Activated naive CD8-positive, alpha-beta T cell (primary cell): ENCODE results near the gene ISYNA1.

Experiments used
- H3K27ac Mint-ChIP-seq: one replicate; pipeline ENCODE4 v1.8.0; 2021; ENCODE audit warnings: mixed read lengths
- H3K27me3 Mint-ChIP-seq: one replicate; pipeline ENCODE4 v1.8.0; 2021; ENCODE audit warnings: mixed read lengths
- H3K36me3 Mint-ChIP-seq: one replicate; pipeline ENCODE4 v1.8.0; 2021; ENCODE audit warnings: mixed read lengths
- H3K4me1 Mint-ChIP-seq: one replicate; pipeline ENCODE4 v1.8.0; 2021; ENCODE audit warnings: low read depth, mixed read lengths
- H3K4me3 Mint-ChIP-seq: one replicate; pipeline ENCODE4 v1.8.0; 2021; ENCODE audit warnings: mild to moderate bottlenecking, mixed read lengths
- H3K9me3 Mint-ChIP-seq: one replicate; pipeline ENCODE4 v1.8.0; 2021; ENCODE audit warnings: low read depth, mixed read lengths

ISYNA1 gene

GRCh38 chr19:18392417-18392816 lies 45.5 kb downstream of the ISYNA1 start:
- H3K27me3 Mint-ChIP-seq = peaks cover 14% of the 10 kb centered on the region
- no peaks in the 10 kb centered on the region for H3K36me3 Mint-ChIP-seq
- H3K27ac Mint-ChIP-seq = no peak overlapping the region
- H3K4me1 Mint-ChIP-seq = peaks cover 4% of the 10 kb centered on the region
- no peak overlapping the region for H3K4me3 Mint-ChIP-seq
- H3K9me3 Mint-ChIP-seq = no peaks in the 10 kb centered on the region

GRCh38 chr19:18391509-18392075 lies 46.3 kb downstream of the ISYNA1 start:
- H3K27ac Mint-ChIP-seq = no peak overlapping the region
- H3K4me3 Mint-ChIP-seq = no peak overlapping the region
- no peaks in the 10 kb centered on the region for H3K36me3 Mint-ChIP-seq
- peaks cover 19% of the 10 kb centered on the region for H3K27me3 Mint-ChIP-seq
- H3K4me1 Mint-ChIP-seq = peaks cover 4% of the 10 kb centered on the region
- no peaks in the 10 kb centered on the region for H3K9me3 Mint-ChIP-seq

GRCh38 chr19:18390065-18390907 lies 47.6 kb downstream of the ISYNA1 start:
- Mint-ChIP-seq H3K27ac (no peak overlapping the region), H3K4me1 (peaks cover 4% of the 10 kb centered on the region), H3K36me3 (no peaks in the 10 kb centered on the region), H3K27me3 (peaks cover 23% of the 10 kb centered on the region), H3K9me3 (no peaks in the 10 kb centered on the region), H3K4me3 (no peak overlapping the region)

- Mint-ChIP-seq H3K27ac (no peak overlapping the region), H3K36me3 (no peaks in the 10 kb centered on the region), H3K27me3 (peaks cover 23% of the 10 kb centered on the region), H3K4me3 (peak overlapping the region; percentile 40), H3K9me3 (no peaks in the 10 kb centered on the region), H3K4me1 (peaks cover 4% of the 10 kb centered on the region)
These were observed 48.2 kb downstream of the ISYNA1 start for GRCh38 chr19:18389726-18390064.

GRCh38 chr19:18388960-18389725 lies 48.8 kb downstream of the ISYNA1 start:
- H3K9me3 Mint-ChIP-seq = no peaks in the 10 kb centered on the region
- H3K27ac Mint-ChIP-seq = no peak overlapping the region
- peak overlapping the region; percentile 40 for H3K4me3 Mint-ChIP-seq
- peaks cover 4% of the 10 kb centered on the region for H3K4me1 Mint-ChIP-seq
- peaks cover 26% of the 10 kb centered on the region for H3K27me3 Mint-ChIP-seq
- no peaks in the 10 kb centered on the region for H3K36me3 Mint-ChIP-seq

GRCh38 chr19:18388100-18388959 lies 49.6 kb downstream of the ISYNA1 start:
- no peaks in the 10 kb centered on the region for H3K9me3 Mint-ChIP-seq
- no peak overlapping the region for H3K27ac Mint-ChIP-seq
- H3K36me3 Mint-ChIP-seq = no peaks in the 10 kb centered on the region
- H3K4me3 Mint-ChIP-seq = peak overlapping the region; percentile 75
- H3K4me1 Mint-ChIP-seq = peaks cover 4% of the 10 kb centered on the region
- H3K27me3 Mint-ChIP-seq = peaks cover 23% of the 10 kb centered on the region

- Mint-ChIP-seq H3K4me1 (peaks cover 4% of the 10 kb centered on the region), H3K27me3 (peaks cover 23% of the 10 kb centered on the region), H3K9me3 (no peaks in the 10 kb centered on the region), H3K36me3 (no peaks in the 10 kb centered on the region), H3K27ac (no peak overlapping the region), H3K4me3 (no peak overlapping the region)
These were observed 51.2 kb downstream of the ISYNA1 start for GRCh38 chr19:18386543-18387271.

GRCh38 chr19:18385675-18386542 lies 52.0 kb downstream of the ISYNA1 start, which contains the start of gene GDF15:
TSS of gene GDF15 (plus strand) at chr19:18386158. CDS start at chr19:18386190, 32 bp downstream.
- Mint-ChIP-seq H3K36me3 (no peaks in the 10 kb centered on the region), H3K4me1 (peaks cover 4% of the 10 kb centered on the region), H3K4me3 (no peak within 1 kb of the TSS), H3K27ac (no peak within 1 kb of the TSS), H3K9me3 (no peaks in the 10 kb centered on the region), H3K27me3 (peaks cover 22% of the 10 kb centered on the region)

GRCh38 chr19:18385359-18385674 lies 52.6 kb downstream of the ISYNA1 start:
- Mint-ChIP-seq H3K4me1 (peaks cover 4% of the 10 kb centered on the region), H3K27me3 (peaks cover 19% of the 10 kb centered on the region), H3K4me3 (no peak overlapping the region), H3K9me3 (no peaks in the 10 kb centered on the region), H3K27ac (no peak overlapping the region), H3K36me3 (no peaks in the 10 kb centered on the region)

- Mint-ChIP-seq H3K27ac (no peak overlapping the region), H3K4me1 (peaks cover 4% of the 10 kb centered on the region), H3K4me3 (no peak overlapping the region), H3K9me3 (no peaks in the 10 kb centered on the region), H3K36me3 (no peaks in the 10 kb centered on the region), H3K27me3 (peaks cover 18% of the 10 kb centered on the region)
These were observed 53.2 kb downstream of the ISYNA1 start for GRCh38 chr19:18384775-18385174.
